PC-3 (cell line): ENCODE data around the gene APOH. TPM values are rescaled to one million over a fixed set of nuclear protein-coding genes. Genes with fewer than 3 reads are reported as not detected.

Experiments
- ATAC-seq: fragments of 200-7000 bp; cut with Tn5 transposase; 2 replicates; pipeline ENCODE4 v1.9.1; 2020; ENCODE audit warnings: mild to moderate bottlenecking, moderate library complexity
- BruUV-seq: library from RNA; stranded (reverse); fragments of 400-500 nt; replicated peaks from 2 replicates; lab custom pipeline; 2021; lab: Mats Ljungman, UMichigan
- CTCF ChIA-PET: fragments of 300-600 bp; sonication (Branson Sonifier 250); formaldehyde crosslinking; loops from one replicate; lab custom pipeline; 2022; ENCODE audit warnings: antibody characterized with exemption; lab: Charles Lee
- POLR2A ChIA-PET: fragments of 300-600 bp; sonication (Branson Sonifier 250); formaldehyde crosslinking; loops from one replicate; lab custom pipeline; 2022; ENCODE audit warnings: antibody characterized with exemption; ENCODE audit not compliant: unreplicated experiment; lab: Charles Lee
- DNase-seq: peaks from one replicate; pipeline ENCODE4 v3.0.0-alpha.2; 2015
- H2AFZ ChIP-seq: fragments of 300-600 bp; sonication (generic); 2 replicates; pipeline ENCODE4 v1.6.0; 2016; ENCODE audit warnings: antibody characterized with exemption, low read length
- H3F3A ChIP-seq: fragments of 300-600 bp; sonication (generic); one replicate; pipeline ENCODE4 v1.6.0; 2017; ENCODE audit warnings: antibody characterized with exemption, low read length, control low read depth, mild to moderate bottlenecking; ENCODE audit not compliant: unreplicated experiment
- H3K27ac ChIP-seq: fragments of 300-600 bp; sonication (generic); 2 replicates; pipeline ENCODE4 v1.5.1; 2016; ENCODE audit warnings: mild to moderate bottlenecking, low read length
- H3K27me3 ChIP-seq: fragments of 300-600 bp; sonication (generic); 2 replicates; pipeline ENCODE4 v1.6.1; 2016; ENCODE audit warnings: low read length, mixed read lengths
- H3K36me3 ChIP-seq: fragments of 300-600 bp; sonication (generic); 2 replicates; pipeline ENCODE4 v1.6.1; 2016; ENCODE audit warnings: low read depth, mixed run types, low read length, mixed read lengths
- H3K4me1 ChIP-seq: fragments of 300-600 bp; sonication (generic); 2 replicates; pipeline ENCODE4 v1.5.1; 2016; ENCODE audit warnings: low read length; ENCODE audit not compliant: insufficient read depth
- H3K4me2 ChIP-seq: fragments of 300-600 bp; sonication (generic); 2 replicates; pipeline ENCODE4 v1.6.0; 2016; ENCODE audit warnings: low read length
- H3K4me3 ChIP-seq: fragments of 300-600 bp; sonication (generic); 2 replicates; pipeline ENCODE4 v1.5.1; 2016; ENCODE audit warnings: mild to moderate bottlenecking, low read length, mixed read lengths
- H3K79me2 ChIP-seq: fragments of 300-600 bp; sonication (generic); 2 replicates; pipeline ENCODE4 v1.6.1; 2017; ENCODE audit warnings: low read length, mixed read lengths
- H3K9ac ChIP-seq: fragments of 300-600 bp; sonication (generic); 2 replicates; pipeline ENCODE4 v1.6.0; 2016; ENCODE audit warnings: mild to moderate bottlenecking, low read length
- H3K9me2 ChIP-seq: fragments of 300-600 bp; sonication (generic); replicated peaks from 2 replicates; pipeline ENCODE4 v1.6.1; 2016; ENCODE audit warnings: mixed run types, low read length, mixed read lengths
- H3K9me3 ChIP-seq: fragments of 300-600 bp; sonication (generic); 2 replicates; pipeline ENCODE4 v1.6.1; 2016; ENCODE audit warnings: low read length, mixed read lengths
- H4K20me1 ChIP-seq: fragments of 300-600 bp; sonication (generic); 2 replicates; pipeline ENCODE4 v1.6.1; 2016; ENCODE audit warnings: low read length, mixed read lengths
- CTCF ChIP-seq: fragments of 300-600 bp; sonication (generic); conservative IDR thresholded peaks from 2 replicates; pipeline ENCODE4 v1.5.1; 2017; ENCODE audit warnings: antibody characterized with exemption, low read depth, mild to moderate bottlenecking, low read length
- EZH2 ChIP-seq: fragments of 300-600 bp; sonication (generic); IDR thresholded peaks from one replicate; pipeline ENCODE4 v1.6.1; 2017; ENCODE audit warnings: antibody characterized with exemption, mild to moderate bottlenecking, low read length; ENCODE audit not compliant: unreplicated experiment
- EZH2phosphoT487 ChIP-seq: fragments of 300-600 bp; sonication (generic); IDR thresholded peaks from 2 replicates; pipeline ENCODE4 v1.6.1; 2018; ENCODE audit warnings: mild to moderate bottlenecking, antibody characterized with exemption, low read length, borderline replicate concordance
- intact Hi-C: fragments of 100-400 bp; cut with micrococcal nuclease; formaldehyde crosslinking; loops from 2 replicates; pipeline ENCODE4 v1.9.0; 2023
- total RNA-seq: library from RNA; depleted of rRNA; stranded (reverse); fragments of >200 nt; gene quantifications from 2 replicates; pipeline ENCODE4 v1.2.3, GENCODE V29; 2014

Gene APOH
- total RNA-seq, 1 experiment from 2014 or later = not detected

- Histone ChIP-seq H2AFZ (no peak overlapping the region), H4K20me1 (no peaks in the 10 kb centered on the region), H3K79me2 (no peaks in the 10 kb centered on the region), H3K4me1 (no peaks in the 10 kb centered on the region), H3K36me3 (no peaks in the 10 kb centered on the region), H3K9me3 (no peaks in the 10 kb centered on the region), H3K27ac (no peak overlapping the region), H3K27me3 (no peaks in the 10 kb centered on the region), H3K4me3 (no peak overlapping the region), H3F3A (no peaks in the 10 kb centered on the region), H3K4me2 (no peak overlapping the region), H3K9ac (no peak overlapping the region), H3K9me2 (no peaks in the 10 kb centered on the region)
- ChIA-PET CTCF (interaction anchor here (0.6 kb wide), 1 partner anchor 83 kb away, joined by 3 read pairs; no protein-coding TSS in a partner anchor), POLR2A (no interaction called here)
- no TSS peak for BruUV-seq
- ATAC-seq (no peak), DNase-seq (no peak)
- intact Hi-C loops = no loop called here
- TF ChIP-seq CTCF (no peak), EZH2phosphoT487 (no peak), EZH2 (no peak)
Observed at GRCh38 chr17:66233023-66233753, 4.0 kb upstream of the APOH start.

DNA sequence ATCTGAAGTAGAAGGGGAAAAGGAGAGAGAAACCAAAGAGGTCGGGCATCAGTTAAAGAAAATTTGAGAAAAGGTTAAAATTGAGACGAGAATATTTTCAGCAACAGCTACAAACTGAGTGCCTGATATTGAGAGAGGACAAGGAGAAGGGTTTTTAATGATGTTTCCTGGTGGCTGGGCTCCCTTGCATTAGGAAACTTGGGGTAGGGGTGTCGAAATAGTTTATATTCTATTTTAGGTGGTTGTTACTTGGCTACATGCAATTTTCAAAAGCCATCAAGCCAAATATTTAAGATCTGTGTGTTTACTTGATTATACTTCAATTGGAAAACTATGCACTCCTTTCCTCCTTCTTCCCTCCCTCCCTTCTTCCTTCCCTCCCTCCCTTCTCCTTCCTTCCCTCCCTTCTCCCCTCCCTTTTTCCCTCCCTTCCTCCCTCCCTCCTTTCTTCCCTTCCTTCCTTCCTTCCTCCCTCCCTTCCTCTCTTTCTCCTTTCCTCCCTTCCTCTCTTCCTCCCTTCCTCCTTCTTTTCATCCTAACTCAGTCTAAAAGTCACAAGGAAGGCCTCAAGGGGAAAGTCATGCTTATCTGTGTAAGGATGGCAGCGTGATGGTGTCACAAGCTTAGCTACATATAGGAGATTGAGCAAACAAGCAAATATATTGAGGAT, 1.8 kb upstream of the APOH start:
- ChIA-PET CTCF (no interaction called here), POLR2A (no interaction called here)
- no peaks in the 10 kb centered on the region for H3K4me1 ChIP-seq
- no peaks in the 10 kb centered on the region for H3F3A ChIP-seq
- no peak overlapping the region for H2AFZ ChIP-seq
- H3K9me2 ChIP-seq = no peaks in the 10 kb centered on the region
- H3K9me3 ChIP-seq = no peaks in the 10 kb centered on the region
- no peaks in the 10 kb centered on the region for H3K27me3 ChIP-seq
- intact Hi-C loops = no loop called here
- no peak overlapping the region for H3K4me3 ChIP-seq
- ATAC-seq (no peak), DNase-seq (no peak)
- no peaks in the 10 kb centered on the region for H3K79me2 ChIP-seq
- H3K36me3 ChIP-seq = no peaks in the 10 kb centered on the region
- H4K20me1 ChIP-seq = no peaks in the 10 kb centered on the region
- TF ChIP-seq EZH2phosphoT487 (no peak), CTCF (no peak)
- no TSS peak for BruUV-seq
- no peak overlapping the region for H3K27ac ChIP-seq
- H3K9ac ChIP-seq = no peak overlapping the region
- no peak overlapping the region for H3K4me2 ChIP-seq
